Forelimb muscle (tissue), 1 donor: ENCODE measurements around the gene KRT8. TPM values are rescaled to one million over a fixed set of nuclear protein-coding genes. Genes with fewer than 3 reads are reported as not detected.
"Not testable (repeated sequence)": the region's sequence is repeated elsewhere in the genome, so short reads cannot be mapped to it uniquely, and the experiment has no call there.

ENCODE experiments used
- DNase-seq: peaks from one replicate; pipeline ENCODE4 v3.0.0-alpha.2; 2013; ENCODE audit warnings: low read depth
- polyA plus RNA-seq: library from polyadenylated mRNA; unstranded; fragments of 120-200 nt; gene quantifications from one replicate; pipeline ENCODE4 v1.2.1, GENCODE V29; 2013; ENCODE audit not compliant: insufficient read length

Gene KRT8
- polyA plus RNA-seq, 1 donor: 3.2 TPM

GRCh38 chr12:52901715-52902541, 2.9 kb downstream of the KRT8 start:
- no peak for DNase-seq

- DNase-seq: no peak
Measured at GRCh38 chr12:52900896-52901714, 3.8 kb downstream of the KRT8 start.

- no peak for DNase-seq
Measured at GRCh38 chr12:52900166-52900895, 4.5 kb downstream of the KRT8 start.

- no peak for DNase-seq
Measured at GRCh38 chr12:52899338-52900035, 5.4 kb downstream of the KRT8 start.

- no peak for DNase-seq
Measured at GRCh38 chr12:52896190-52897100, 8.4 kb downstream of the KRT8 start.

GRCh38 chr12:52895726-52896189, 9.1 kb downstream of the KRT8 start:
- no peak for DNase-seq

GRCh38 chr12:52892974-52893373, 11.9 kb downstream of the KRT8 start:
- no peak for DNase-seq

GRCh38 chr12:52892207-52892852, 12.5 kb downstream of the KRT8 start:
- no peak for DNase-seq

GRCh38 chr12:52891044-52891443, 13.8 kb downstream of the KRT8 start:
- no peak for DNase-seq

- no peak for DNase-seq
Measured at GRCh38 chr12:52890417-52890816, 14.5 kb downstream of the KRT8 start.

GRCh38 chr12:52884526-52885293, 20.2 kb downstream of the KRT8 start:
- DNase-seq: no peak

- DNase-seq: not testable (repeated sequence)
Measured at GRCh38 chr12:52880499-52880898, 24.4 kb downstream of the KRT8 start.

GRCh38 chr12:52879394-52880351, 25.2 kb downstream of the KRT8 start:
- DNase-seq: peak; percentile 46

- no peak for DNase-seq
Measured at GRCh38 chr12:52878507-52879393, 26.1 kb downstream of the KRT8 start.

- no peak for DNase-seq
Measured at GRCh38 chr12:52877242-52877641, 27.6 kb downstream of the KRT8 start.

GRCh38 chr12:52876372-52876771, 28.5 kb downstream of the KRT8 start:
- no peak for DNase-seq
